GM12892 (cell line): ENCODE measurements around the gene CLECL1.

Experiments used
- POLR2A ChIP-seq: IDR thresholded peaks from 2 replicates; pipeline ENCODE4 v1.6.1; 2011; ENCODE audit warnings: low read depth, low read length, control low read depth
- POLR2AphosphoS5 ChIP-seq: IDR thresholded peaks from 2 replicates; pipeline ENCODE4 v1.6.1; 2011; ENCODE audit warnings: low read depth, low read length, control low read depth
- TAF1 ChIP-seq: IDR thresholded peaks from 2 replicates; pipeline ENCODE4 v1.6.1; 2011; ENCODE audit warnings: low read depth, mild to moderate bottlenecking, control low read depth, low read length, borderline replicate concordance

DNA sequence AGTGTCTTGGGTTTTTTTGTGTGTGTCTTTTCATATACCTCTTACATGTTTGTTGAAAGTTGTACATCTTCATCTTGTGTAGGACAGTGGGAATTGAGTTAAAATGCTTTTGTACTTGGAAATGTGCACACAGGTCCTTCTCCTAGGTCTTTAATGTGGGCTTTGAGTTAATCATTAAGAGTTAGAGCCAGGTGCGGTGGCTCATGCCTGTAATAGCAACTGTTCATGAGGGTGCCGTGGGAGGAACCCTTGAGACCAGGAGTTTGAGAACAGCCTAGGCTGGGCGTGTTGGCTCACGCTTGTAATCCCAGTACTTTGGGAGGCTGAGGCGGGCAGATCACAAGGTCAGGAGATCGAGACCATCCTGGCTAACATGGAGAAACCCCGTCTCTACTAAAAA lies 13.9 kb downstream of the CLECL1 start:
- TF ChIP-seq POLR2A, result 0 out of 2 replicates have a peak, but pooled peaks have one; percentile 3
- no peak; the same call in 1 of the 2 replicates for TF ChIP-seq POLR2AphosphoS5
- TF ChIP-seq TAF1, result no peak
